ENCODE measurements around the gene SPRED3.

DNA sequence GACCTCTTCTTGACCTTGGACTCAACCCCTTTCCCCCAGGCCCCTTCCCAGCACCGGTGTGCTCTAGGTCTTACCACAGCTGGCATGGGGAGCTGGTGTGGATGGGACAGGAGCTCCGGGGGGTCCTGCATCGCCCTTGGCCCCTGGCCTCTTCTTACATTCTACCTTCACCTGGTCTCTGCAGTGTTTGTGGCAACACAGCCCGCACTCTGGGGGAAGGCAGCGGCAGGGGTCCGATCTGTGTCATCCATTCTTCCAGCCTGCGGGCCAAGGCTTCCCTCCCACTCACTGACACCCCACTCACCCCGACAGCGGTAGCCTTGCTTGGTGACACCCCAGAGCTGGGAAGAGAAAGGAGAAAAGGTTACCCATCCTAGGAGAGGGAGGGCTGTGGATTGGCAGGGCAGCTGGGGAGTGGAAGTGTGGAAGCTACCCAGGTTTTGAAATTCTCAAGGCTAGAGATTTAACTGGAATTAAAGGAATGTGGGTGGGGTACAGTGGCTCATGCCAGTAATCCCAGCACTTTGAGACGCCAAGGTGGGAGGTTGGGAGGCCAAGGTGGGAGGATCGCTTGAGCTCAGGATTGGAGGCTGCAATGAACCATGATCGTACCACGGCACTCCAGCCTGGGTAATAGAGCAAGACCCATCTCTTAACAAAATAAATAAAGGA is 22.7 kb downstream of the SPRED3 start:
- TF ChIP-seq CTCF (IDR thresholded peaks at IDR 0.05; ENCODE audit: low read depth, low read length) (no peak), EZH2phosphoT487 (IDR thresholded peaks at IDR 0.05; ENCODE audit: low read depth) (no peak)
